HG03097 (cell line): Measurements from ENCODE around the gene TGM3.

ENCODE experiments used
- ATAC-seq: cut with Tn5 transposase; IDR thresholded peaks from one replicate; pipeline ENCODE4 v1.9.1; 2021; ENCODE audit not compliant: unreplicated experiment, low FRiP score

Gene TGM3

GRCh38 chr20:2368621-2369020 is 72.8 kb downstream of the TGM3 start:
- ATAC-seq: no peak

GRCh38 chr20:2373098-2373497 is 77.3 kb downstream of the TGM3 start:
- ATAC-seq: no peak

GRCh38 chr20:2374346-2375125 is 78.7 kb downstream of the TGM3 start:
- no peak for ATAC-seq

GRCh38 chr20:2378893-2379292 is 83.1 kb downstream of the TGM3 start:
- no peak for ATAC-seq

- no peak for ATAC-seq
These were observed 83.9 kb downstream of the TGM3 start for GRCh38 chr20:2379511-2380229.

GRCh38 chr20:2380601-2381000 is 84.8 kb downstream of the TGM3 start, which contains the start of gene TGM6:
Gene TGM6, plus strand, starts transcription at chr20:2380901. Its CDS starts 68 bp downstream, at chr20:2380969.
- ATAC-seq: no peak

GRCh38 chr20:2381303-2381702 is 85.5 kb downstream of the TGM3 start:
- ATAC-seq: no peak

GRCh38 chr20:2382833-2383232 is 87.0 kb downstream of the TGM3 start:
- no peak for ATAC-seq

GRCh38 chr20:2385026-2385425 is 89.2 kb downstream of the TGM3 start:
- ATAC-seq: no peak

- ATAC-seq: no peak
These were observed 89.7 kb downstream of the TGM3 start for GRCh38 chr20:2385496-2385895.

- ATAC-seq: no peak
These were observed 90.8 kb downstream of the TGM3 start for GRCh38 chr20:2386516-2387179.

GRCh38 chr20:2387180-2387577 is 91.4 kb downstream of the TGM3 start:
- ATAC-seq: no peak

- ATAC-seq: no peak
These were observed 91.8 kb downstream of the TGM3 start for GRCh38 chr20:2387580-2387979.
